ENCODE measurements around the gene CACNA1D.
"Not testable (repeated sequence)": the region's sequence is repeated elsewhere in the genome, so short reads cannot be mapped to it uniquely, and the experiment has no call there.

CACNA1D gene

GRCh38 chr3:53635041-53635440, 140.6 kb downstream of the CACNA1D start:
- Histone ChIP-seq H3K4me3 (ENCODE audit: insufficient read depth, low read length, poor library complexity, severe bottlenecking) (no peak overlapping the region), H2AFZ (ENCODE audit: low read depth, low read length, severe bottlenecking) (no peak overlapping the region), H3K27ac (ENCODE audit: low read depth, low read length) (no peak overlapping the region), H4K20me1 (ENCODE audit: low read depth, low read length) (no peaks in the 10 kb centered on the region), H3K9ac (ENCODE audit: low read length) (no peak overlapping the region), H3F3A (ENCODE audit: insufficient read depth) (no peaks in the 10 kb centered on the region), H3K79me2 (ENCODE audit: insufficient read depth, low read length) (no peaks in the 10 kb centered on the region), H3K4me2 (ENCODE audit: low read depth, low read length, poor library complexity, severe bottlenecking) (no peak overlapping the region), H3K27me3 (ENCODE audit: low read length) (no peaks in the 10 kb centered on the region), H3K9me3 (ENCODE audit: insufficient read depth, low read length) (no peaks in the 10 kb centered on the region), H3K9me2 (replicated peaks; ENCODE audit: insufficient read depth, low read length) (no peaks in the 10 kb centered on the region), H3K36me3 (ENCODE audit: low read length) (no peaks in the 10 kb centered on the region)
- no peak for TF ChIP-seq CTCF (IDR thresholded peaks at IDR 0.05; ENCODE audit: insufficient read depth, low read length, poor library complexity, severe bottlenecking)
- no peak for TF ChIP-seq EZH2phosphoT487 (conservative IDR thresholded peaks at IDR 0.05; ENCODE audit: low read length)

GRCh38 chr3:53638806-53639205, 144.4 kb downstream of the CACNA1D start:
- H3K9me2 ChIP-seq (replicated peaks; ENCODE audit: insufficient read depth, low read length); H4K20me1 ChIP-seq (ENCODE audit: low read depth, low read length); H3K27me3 ChIP-seq (ENCODE audit: low read length); H3K4me2 ChIP-seq (ENCODE audit: low read depth, low read length, poor library complexity, severe bottlenecking); H2AFZ ChIP-seq (ENCODE audit: low read depth, low read length, severe bottlenecking); H3K36me3 ChIP-seq (ENCODE audit: low read length); H3K27ac ChIP-seq (ENCODE audit: low read depth, low read length); H3K9ac ChIP-seq (ENCODE audit: low read length); H3K9me3 ChIP-seq (ENCODE audit: insufficient read depth, low read length); H3K79me2 ChIP-seq (ENCODE audit: insufficient read depth, low read length); H3K4me3 ChIP-seq (ENCODE audit: insufficient read depth, low read length, poor library complexity, severe bottlenecking); H3F3A ChIP-seq (ENCODE audit: insufficient read depth): not testable (repeated sequence)

GRCh38 chr3:53641397-53641796, 147.0 kb downstream of the CACNA1D start:
- H3K79me2 ChIP-seq (ENCODE audit: insufficient read depth, low read length): no peaks in the 10 kb centered on the region
- no peak for TF ChIP-seq CTCF (IDR thresholded peaks at IDR 0.05; ENCODE audit: insufficient read depth, low read length, poor library complexity, severe bottlenecking)
- TF ChIP-seq EZH2phosphoT487 (conservative IDR thresholded peaks at IDR 0.05; ENCODE audit: low read length): no peak
- no peaks in the 10 kb centered on the region for H3K9me2 ChIP-seq (replicated peaks; ENCODE audit: insufficient read depth, low read length)
- H3K9ac ChIP-seq (ENCODE audit: low read length): no peak overlapping the region
- no peaks in the 10 kb centered on the region for H3K27me3 ChIP-seq (ENCODE audit: low read length)
- H3K4me3 ChIP-seq (ENCODE audit: insufficient read depth, low read length, poor library complexity, severe bottlenecking): no peak overlapping the region
- H3K36me3 ChIP-seq (ENCODE audit: low read length): no peaks in the 10 kb centered on the region
- no peak overlapping the region for H2AFZ ChIP-seq (ENCODE audit: low read depth, low read length, severe bottlenecking)
- no peaks in the 10 kb centered on the region for H4K20me1 ChIP-seq (ENCODE audit: low read depth, low read length)
- H3K27ac ChIP-seq (ENCODE audit: low read depth, low read length): no peak overlapping the region
- H3K9me3 ChIP-seq (ENCODE audit: insufficient read depth, low read length): no peaks in the 10 kb centered on the region
- H3K4me2 ChIP-seq (ENCODE audit: low read depth, low read length, poor library complexity, severe bottlenecking): no peak overlapping the region
- no peaks in the 10 kb centered on the region for H3F3A ChIP-seq (ENCODE audit: insufficient read depth)

- H3K27me3 ChIP-seq (ENCODE audit: low read length): no peaks in the 10 kb centered on the region
- no peak for TF ChIP-seq CTCF (IDR thresholded peaks at IDR 0.05; ENCODE audit: insufficient read depth, low read length, poor library complexity, severe bottlenecking)
- H3K36me3 ChIP-seq (ENCODE audit: low read length): no peaks in the 10 kb centered on the region
- no peaks in the 10 kb centered on the region for H3K9me2 ChIP-seq (replicated peaks; ENCODE audit: insufficient read depth, low read length)
- H3K4me2 ChIP-seq (ENCODE audit: low read depth, low read length, poor library complexity, severe bottlenecking): no peak overlapping the region
- H3K79me2 ChIP-seq (ENCODE audit: insufficient read depth, low read length): no peaks in the 10 kb centered on the region
- H2AFZ ChIP-seq (ENCODE audit: low read depth, low read length, severe bottlenecking): no peak overlapping the region
- no peaks in the 10 kb centered on the region for H4K20me1 ChIP-seq (ENCODE audit: low read depth, low read length)
- no peak overlapping the region for H3K4me3 ChIP-seq (ENCODE audit: insufficient read depth, low read length, poor library complexity, severe bottlenecking)
- H3K9ac ChIP-seq (ENCODE audit: low read length): no peak overlapping the region
- H3F3A ChIP-seq (ENCODE audit: insufficient read depth): no peaks in the 10 kb centered on the region
- no peak overlapping the region for H3K27ac ChIP-seq (ENCODE audit: low read depth, low read length)
- H3K9me3 ChIP-seq (ENCODE audit: insufficient read depth, low read length): no peaks in the 10 kb centered on the region
These were observed 147.8 kb downstream of the CACNA1D start for GRCh38 chr3:53642211-53642610.

All from SU-DHL-6 (cell line).